ENCODE data around the gene KDM6A.

DNA sequence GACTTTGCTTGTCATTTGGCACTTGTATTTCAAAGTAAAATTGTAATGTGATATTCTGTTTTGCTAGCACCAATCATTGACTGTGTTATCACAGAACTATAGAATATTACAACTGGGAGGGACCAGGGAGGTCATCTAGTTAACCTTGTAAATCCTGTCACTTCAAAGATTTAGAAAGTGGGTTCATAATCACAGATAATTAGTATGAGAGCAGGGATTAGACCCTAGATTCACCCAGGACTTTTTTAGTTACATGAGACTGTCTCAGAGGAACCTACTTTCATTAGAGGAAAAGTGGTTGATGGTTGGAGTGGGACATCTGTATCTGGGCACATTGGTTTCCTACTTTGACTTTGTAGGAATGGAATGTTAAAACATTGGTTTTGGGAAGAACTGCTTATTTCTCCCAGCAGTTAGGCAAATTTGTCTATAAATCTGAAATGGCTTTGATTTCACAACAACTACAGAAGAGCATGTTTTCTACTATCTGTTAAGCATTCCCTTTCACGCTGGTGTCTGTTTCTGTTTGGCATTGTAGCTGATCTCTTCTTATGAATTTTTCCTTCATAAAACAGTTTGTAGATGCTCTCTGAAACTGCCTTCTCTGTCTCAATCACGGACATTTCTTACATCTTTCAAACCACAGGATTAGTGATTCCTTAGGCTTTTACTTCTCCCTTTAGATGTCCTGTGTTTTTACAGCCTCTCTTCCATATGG is 183.6 kb downstream of the KDM6A start:
- no peak for TF ChIP-seq CTCF (IDR thresholded peaks at IDR 0.05)
- no peak for TF ChIP-seq EP300 (IDR thresholded peaks at IDR 0.05)
- TF ChIP-seq POLR2A (IDR thresholded peaks at IDR 0.05), result no peak
